Skeletal muscle cell (primary cell): ENCODE results near the gene ASTN1.

Experiments
- DNase-seq: peaks from one replicate; pipeline ENCODE4 v3.0.0-alpha.2; 2010; ENCODE audit warnings: low read depth
- H3K4me3 ChIP-seq: 2 replicates; pipeline ENCODE4 v1.5.1; 2011; ENCODE audit warnings: low read depth, mild to moderate bottlenecking, control low read depth, low read length, moderate library complexity

Gene ASTN1

DNA sequence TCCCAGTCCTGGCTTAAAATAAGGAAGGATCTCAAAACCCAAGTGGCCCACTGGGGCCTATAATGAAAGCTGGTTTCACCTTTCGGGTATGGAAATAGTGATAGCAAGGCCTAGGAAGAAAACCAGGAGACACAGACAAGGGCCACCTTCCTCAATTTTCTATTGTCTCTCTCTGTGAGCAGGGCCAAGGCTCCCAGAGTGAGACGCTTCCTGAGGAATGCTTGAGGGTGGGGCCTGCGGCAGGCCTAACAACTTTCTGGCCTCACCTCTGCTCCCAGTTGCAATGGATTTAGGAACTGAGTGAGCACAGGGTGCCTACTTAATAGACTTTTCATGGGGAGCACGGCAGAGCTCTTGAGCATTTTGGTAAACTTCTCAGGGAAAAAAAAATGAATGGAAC, 300.9 kb downstream of the ASTN1 start:
- no peak overlapping the region for H3K4me3 ChIP-seq
- DNase-seq, result no peak

DNA sequence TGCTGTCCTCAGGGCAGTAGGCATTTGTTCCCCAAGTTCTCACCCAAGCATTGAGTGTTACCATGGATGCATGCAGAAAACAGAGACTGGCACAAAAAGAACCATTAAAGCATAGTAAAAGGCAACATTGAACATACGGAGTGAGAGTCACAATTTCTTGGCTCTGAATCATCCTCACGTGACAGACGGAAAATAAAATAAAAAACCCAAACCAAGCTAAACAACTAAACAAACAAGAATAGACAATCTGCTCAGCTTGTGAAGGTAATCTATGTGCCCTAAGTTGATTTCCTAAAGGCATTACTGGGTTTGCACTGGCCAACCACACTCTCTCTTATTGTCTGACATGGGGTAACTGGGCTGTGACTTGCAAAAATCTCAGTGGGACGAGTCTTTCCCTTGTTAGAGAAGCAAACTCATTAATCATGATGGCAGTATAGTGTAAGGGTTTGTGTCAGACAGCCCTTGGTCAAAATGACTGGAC, 306.0 kb downstream of the ASTN1 start:
- no peak for DNase-seq
- H3K4me3 ChIP-seq, result no peak overlapping the region

DNA sequence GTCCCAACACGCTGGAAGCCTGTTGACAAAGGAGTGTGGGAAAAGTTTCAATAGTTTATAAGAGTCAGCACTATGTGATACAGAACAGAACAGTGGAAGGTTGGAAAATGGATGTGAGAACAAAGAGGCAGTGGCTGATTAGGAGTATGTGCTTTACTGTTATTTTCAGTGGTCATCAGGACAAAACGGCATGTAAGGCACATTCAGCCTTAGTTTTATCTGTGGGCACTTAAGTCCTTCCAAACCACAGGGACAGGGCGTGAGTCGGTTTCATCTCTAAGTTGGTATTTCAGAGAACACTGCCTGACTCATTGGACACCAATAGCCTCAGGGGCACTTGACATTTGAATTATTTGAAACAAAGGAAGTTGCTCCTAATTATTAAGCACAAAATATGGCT, 306.9 kb downstream of the ASTN1 start:
- no peak for DNase-seq
- H3K4me3 ChIP-seq, result no peak overlapping the region

DNA sequence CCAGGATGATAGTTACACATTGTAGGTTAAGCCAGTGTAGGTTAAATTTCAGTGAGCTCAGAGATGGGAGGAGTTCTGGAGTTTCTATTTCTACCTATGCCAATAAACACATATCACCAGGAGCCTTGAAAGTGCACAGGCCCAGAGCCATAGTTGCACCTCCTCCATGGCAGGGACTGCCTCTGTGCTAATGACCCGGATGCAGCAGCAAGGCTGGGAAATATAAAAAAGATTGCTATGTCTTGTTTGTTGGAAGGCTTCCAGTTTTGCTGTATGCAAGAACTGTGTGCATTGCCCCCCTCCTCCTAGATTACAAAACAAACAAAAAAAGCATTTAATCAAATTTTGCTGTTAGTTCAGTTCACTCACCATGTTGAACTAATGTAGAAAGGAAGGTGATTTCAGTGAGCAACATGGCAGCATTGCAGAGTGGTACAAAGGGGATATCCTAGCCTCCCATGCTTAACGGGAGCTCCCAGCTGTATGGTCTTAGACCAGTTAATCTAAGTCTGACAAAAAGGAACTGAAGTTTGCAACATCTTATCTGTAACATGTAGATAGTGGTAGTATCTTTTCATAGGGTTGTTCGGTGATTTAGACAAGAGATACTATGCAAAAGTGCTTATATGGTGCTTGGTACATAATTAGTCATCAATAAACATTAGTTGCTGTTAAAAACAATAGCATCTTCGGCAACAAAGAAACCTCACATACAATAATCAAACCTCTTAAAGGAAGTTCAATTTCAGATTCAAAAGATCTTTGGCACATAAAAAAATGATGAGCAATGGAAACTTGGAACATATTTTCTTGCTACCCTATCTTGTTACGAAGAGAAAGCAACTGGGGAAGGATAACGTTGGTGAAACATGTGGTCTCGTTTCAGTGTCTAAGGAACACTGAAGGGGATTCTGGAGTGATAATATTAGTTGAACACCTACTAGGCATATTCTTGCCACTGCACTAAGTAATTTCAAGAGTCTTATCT, 309.5 kb downstream of the ASTN1 start:
- H3K4me3 ChIP-seq, result no peak overlapping the region
- DNase-seq, result no peak

DNA sequence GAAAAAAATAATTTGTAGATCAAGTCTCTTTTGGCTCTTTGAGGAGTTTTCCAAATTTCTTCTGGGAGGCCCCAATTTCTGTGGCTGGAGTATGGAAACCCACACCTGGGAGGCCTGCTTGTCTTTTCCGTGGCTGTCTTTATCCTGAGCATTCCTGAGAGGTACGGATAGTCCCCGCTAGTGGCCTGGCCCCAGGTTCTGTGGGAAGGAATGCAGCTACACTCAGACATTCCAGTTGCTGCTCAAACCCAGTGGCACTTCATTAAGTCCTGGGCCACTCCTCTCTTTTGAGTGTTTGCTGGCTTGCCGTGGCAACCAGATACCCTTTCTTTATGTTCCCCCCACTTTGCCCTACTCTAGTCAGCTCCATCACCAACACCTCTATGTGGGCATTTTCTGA, 310.4 kb downstream of the ASTN1 start:
- no peak overlapping the region for H3K4me3 ChIP-seq
- no peak for DNase-seq

DNA sequence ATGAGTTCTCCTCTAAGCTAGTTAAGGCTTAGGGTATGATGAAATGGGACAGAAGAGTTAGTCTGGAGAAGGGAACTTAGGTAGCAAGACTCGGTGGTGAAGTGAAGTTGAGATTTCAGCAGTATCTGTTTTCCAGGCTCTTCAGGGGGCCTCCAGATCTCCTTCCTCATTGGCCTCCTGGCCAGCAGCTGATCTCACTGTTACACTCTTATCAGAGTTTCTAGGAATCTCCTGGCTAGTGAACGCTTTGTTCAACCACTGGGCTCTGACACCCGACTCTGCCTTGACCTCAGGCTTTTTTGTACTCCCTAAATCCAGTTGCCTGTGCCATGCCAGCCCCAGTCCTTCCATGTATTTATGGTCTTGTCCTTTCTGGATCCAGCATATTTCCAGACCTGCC, 311.0 kb downstream of the ASTN1 start:
- no peak overlapping the region for H3K4me3 ChIP-seq
- DNase-seq, result no peak

DNA sequence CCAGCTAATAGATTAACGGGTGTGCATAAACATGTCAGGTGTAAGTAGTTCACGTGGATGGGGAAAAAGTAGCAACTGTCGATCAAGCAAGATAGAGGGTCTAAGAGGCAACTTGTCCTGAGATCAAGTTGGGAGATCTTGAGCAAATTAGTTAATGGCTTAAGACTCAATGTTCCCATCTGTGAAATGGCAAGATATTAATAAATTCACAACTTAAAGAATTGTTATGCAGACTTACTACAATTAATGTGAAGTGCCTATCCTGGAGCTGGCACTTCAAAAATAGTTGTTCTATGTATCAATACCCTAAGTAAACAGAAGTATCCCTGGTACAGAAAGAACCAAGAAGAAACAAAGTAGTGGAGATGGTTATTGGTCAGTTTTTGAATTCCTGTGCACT, 312.4 kb downstream of the ASTN1 start:
- no peak overlapping the region for H3K4me3 ChIP-seq
- no peak for DNase-seq

DNA sequence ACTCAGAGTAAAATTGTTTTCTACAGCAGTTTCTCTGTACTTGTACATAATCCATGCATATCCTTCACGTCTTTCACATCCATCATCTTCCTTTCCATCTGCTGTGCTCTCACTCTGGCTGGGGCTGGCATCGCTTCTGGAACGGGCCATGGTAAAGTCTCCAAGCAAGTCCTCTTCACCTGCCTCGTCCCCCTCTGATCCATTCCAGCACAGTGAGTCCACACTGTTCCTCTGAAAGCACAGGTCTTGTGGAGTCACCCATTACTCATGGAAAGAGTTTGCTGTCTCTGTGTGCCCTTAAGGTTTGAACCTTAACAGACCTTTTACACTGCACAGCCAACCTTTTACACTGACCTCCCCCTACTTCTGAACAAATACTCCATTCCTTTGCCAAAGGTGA, 313.6 kb downstream of the ASTN1 start:
- H3K4me3 ChIP-seq, result no peak overlapping the region
- no peak for DNase-seq

DNA sequence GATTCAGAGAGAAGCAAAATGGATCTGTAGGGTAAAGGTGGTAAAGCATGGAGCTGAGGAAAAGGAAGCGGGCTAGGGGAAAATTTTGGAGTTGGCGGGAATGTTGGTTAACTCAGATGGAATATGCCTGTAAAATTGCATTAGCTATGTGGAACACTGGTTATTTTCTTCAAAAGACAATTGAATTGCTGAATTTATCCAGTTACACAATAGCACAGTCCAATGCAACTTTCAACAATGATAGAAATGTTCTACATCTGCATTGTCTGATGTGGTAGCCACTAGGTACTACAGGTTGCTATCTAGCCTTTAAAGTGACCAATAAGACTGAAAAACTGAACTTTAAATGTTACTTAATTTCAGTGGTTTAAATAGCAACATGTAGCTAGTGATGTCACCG, 315.2 kb downstream of the ASTN1 start:
- no peak overlapping the region for H3K4me3 ChIP-seq
- no peak for DNase-seq

DNA sequence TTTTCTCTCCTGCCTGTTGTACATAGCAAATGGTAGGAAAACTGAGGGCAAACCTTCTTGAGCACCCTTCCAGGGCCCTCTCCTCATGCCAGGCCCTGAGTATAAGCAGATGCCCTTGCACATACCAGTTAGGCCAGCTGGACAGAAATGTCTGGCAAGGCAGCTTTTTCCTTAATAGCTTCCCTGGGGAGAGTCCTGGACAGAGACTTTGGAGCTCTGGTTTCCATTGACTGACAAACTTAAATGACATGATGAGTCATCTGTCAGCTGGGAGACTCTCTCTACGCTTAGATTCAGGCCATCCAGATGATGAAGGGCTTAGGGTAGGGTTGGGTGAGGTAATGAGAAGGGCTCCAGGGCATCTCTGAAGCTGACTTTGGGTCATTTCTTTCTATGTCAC, 317.5 kb downstream of the ASTN1 start:
- DNase-seq, result no peak

DNA sequence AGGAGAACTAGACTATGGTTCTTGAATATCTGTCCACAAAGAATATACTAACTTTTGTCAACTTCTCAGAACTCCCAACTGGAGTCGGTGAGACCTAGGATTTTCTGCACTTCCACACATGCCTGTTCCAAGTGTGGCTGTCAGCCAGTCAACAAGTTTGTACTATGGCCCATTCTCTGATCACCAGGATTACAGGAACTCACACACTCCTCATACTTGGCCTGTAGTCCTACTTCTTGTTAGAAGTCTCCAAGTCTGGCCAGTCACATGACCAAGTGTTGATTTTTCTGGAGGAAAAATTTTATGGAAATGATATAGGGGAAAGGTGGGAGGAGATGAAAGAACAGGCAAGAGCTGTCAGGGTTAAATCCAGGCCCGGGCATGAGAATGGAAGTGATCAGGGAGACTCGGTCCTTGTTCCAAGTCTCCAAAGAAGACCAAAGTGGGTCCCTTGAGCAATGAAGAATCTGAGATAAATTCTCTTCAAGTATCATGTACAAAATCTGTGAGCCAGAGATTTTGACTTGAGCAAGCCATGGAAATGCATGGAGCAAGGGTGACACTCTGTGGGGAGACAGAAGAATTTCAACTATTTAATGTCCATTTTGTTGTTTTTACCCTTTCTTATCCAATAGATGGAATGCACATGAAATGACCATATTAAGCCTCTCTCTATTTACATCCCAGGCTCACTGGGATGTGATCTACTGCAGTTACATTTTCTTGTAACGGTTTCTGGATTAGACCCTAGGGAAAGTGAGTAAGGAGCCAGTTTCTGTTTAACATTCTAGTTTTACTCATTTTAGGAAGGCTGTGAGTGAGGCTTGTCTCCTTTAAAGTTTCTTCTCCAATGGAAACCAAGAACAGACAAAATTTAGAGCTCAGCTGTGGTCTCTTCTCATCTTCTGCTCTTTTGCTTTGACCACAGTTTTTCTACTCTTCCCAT, 320.9 kb downstream of the ASTN1 start:
- peak; percentile 18 for DNase-seq
- no peak overlapping the region for H3K4me3 ChIP-seq

More for the DNA sequence above, 317.5 kb downstream of the ASTN1 start:
- no peak overlapping the region for H3K4me3 ChIP-seq

DNA sequence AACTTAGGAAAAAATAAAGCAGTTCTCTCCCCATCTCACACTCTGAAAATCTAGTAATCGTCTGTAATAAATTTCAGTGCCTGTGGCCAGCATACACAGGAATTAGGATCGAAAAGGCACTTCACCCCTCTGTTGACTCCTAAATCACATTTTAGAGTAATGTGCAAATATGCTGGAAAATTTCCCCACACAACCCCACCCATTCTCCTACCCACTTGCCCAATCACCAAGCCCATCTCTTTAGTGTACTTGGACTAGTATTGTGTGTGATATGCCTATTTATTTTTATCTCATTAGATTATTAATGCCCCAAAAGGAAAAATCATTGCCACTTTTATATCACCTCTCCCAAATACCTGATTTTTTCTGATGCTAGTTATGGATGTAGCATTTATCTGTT, 323.3 kb downstream of the ASTN1 start:
- no peak for DNase-seq
- no peak overlapping the region for H3K4me3 ChIP-seq

DNA sequence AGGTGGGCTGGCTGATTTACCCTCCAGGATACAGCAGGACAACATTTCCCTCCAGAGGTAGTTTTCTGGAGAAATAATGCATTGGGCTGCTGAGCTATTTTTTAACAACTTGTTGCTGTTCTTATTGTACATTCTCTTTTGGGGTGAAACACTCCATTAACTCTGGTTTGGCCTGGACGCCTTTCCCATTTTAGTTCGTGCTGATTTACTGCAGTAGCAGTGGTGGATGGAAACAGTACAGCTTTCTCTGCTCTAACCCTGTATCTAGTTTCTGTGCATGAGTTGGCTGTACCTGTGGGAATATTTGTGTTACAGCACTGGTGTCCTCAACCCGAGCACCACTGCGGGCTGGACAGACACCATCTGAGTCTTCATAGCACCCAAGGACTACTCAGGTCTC, 325.3 kb downstream of the ASTN1 start:
- H3K4me3 ChIP-seq, result no peak overlapping the region
- DNase-seq, result no peak

DNA sequence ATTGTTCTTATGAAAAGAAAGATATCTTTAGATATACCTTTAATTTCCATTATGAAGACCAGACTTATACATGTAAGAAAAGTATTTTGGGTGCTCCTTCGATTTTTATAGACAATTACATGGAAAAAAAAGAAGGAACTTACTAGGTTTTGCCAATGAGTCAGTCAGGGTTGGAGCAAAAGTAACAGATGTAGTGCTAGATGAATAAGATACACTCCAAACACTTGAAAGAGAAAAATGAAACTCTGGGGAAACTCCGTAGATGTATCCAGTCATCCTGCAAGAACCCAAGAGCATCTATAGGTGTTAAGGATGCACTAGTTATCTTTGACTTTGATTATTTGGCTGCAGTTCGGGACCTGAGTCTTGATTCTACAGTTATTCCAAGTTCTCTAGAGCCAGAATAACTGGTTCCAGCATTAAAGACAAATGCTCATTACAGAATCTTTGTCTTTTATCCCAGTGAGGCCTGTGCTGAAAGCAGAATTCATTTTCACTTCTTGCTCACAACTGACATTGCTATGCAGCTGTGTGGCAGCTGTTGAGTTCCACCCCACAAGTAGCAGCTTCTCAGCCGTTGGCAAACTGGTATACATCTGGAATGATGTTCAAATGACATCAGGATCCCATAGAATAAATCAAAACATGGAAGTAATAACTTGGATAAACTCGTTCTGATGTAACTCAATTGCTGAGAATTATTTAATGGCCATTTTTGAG, 326.1 kb downstream of the ASTN1 start:
- no peak for DNase-seq
- H3K4me3 ChIP-seq, result no peak overlapping the region

DNA sequence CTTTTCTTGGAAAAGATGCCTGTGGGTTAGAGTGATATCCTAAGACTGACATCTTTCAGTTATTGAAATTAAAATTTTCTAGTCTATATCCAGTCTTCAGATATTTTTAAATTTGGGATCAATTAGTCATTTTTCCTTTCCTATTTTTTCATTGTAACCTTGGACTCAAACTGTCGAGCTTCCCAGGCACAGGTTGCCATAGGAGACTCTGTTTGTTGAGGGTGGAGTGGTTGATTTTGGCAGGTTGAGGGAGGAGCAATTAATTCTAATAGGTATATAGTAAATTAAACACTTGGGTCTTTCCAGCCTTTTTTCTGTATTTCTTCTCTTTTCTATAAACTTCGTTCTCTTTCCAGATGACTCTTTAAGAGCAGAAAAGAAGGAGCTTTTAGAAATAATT, 326.8 kb downstream of the ASTN1 start:
- no peak overlapping the region for H3K4me3 ChIP-seq
- DNase-seq, result no peak

DNA sequence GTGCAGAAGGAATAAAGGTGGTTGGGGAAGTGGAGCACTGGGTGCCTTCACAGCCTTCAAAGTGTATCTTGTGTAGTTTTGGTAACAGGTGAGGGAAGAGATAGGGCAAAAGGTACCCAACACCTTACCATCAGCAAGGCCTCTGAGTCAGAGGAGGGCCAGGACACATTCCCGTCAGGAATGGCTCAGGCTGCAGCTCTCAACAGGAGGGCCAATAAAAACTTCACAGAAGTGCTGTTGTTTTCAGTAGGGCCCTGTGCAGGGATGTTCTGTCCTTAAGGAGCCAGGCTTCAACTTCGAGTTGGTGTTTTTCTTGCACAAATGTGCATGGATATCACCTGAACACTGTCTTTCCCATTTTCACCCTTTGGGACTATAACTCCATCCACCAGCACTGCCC, 333.4 kb downstream of the ASTN1 start:
- DNase-seq, result no peak
- no peak overlapping the region for H3K4me3 ChIP-seq

DNA sequence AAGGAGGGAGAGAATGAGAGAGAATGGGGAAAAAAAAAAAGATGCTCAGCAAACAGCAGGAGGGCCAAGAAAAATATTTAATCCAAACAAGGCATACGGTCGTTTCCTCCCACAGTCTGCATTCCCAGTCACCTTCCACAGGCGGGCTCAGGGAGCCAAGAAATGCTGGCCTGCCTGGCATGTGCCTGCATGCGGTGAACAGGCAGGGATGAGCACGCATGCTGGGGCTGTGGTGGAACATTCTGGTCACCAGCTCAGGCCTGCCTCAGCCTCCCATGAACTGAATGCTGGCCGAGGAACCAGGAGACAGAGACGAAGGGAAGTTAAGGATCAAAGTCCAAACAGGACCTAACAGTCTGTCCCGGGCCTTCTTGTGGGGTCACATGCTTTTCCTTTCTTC, 335.3 kb downstream of the ASTN1 start:
- no peak overlapping the region for H3K4me3 ChIP-seq
- no peak for DNase-seq

DNA sequence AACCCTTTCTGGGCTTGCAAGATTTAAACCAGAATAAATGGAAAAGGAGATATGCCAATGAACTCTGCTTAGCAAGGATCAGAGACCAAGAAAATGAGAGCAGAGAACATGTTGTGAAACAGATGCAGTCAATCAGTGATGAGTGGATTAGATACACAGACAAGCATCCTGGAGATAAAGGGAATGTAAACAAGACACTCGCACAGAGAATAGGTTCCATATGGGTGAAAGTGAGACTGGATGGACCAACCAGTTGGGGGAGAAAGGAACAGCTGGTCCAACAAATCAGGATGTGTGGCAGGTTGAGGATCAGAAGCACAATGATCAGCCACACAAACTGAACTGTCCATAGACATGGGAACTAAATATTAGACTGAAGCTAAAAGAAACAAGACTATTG, 338.2 kb downstream of the ASTN1 start:
- no peak overlapping the region for H3K4me3 ChIP-seq
- DNase-seq, result no peak

DNA sequence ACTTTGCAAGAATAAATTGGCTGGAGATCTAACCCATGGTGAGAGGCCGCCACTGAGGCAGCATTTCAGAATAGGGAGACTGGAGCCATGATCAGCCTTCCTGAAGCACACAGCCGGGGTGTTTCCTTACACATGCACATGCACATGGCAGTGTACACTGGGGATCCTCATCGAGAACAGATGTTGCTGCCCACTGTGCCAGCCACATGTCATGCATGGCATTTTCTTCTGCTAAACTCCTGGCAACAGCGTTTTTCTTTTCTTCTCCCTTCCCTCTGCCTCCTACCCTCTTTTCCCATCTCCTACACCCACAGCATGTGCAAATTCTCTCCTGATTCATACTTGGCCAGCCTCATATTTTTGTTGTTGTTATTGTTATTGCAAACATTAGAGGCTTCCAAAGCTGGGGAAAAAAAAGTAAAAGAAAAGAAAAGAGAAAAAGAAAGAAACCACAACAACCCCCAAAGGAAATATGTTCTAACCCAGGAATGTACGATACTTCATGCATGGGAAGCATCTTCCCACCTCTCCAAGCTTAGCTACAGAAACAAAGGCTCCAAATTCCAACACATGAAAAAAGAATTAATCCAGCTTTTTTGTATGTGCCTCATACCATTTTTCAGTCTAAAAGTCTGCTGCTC, 344.0 kb downstream of the ASTN1 start:
- no peak overlapping the region for H3K4me3 ChIP-seq
- DNase-seq, result no peak
